ENCODE results near the gene NARS2.
"Not testable (repeated sequence)": the region's sequence is repeated elsewhere in the genome, so short reads cannot be mapped to it uniquely, and the experiment has no call there.

NARS2 gene, protein sequence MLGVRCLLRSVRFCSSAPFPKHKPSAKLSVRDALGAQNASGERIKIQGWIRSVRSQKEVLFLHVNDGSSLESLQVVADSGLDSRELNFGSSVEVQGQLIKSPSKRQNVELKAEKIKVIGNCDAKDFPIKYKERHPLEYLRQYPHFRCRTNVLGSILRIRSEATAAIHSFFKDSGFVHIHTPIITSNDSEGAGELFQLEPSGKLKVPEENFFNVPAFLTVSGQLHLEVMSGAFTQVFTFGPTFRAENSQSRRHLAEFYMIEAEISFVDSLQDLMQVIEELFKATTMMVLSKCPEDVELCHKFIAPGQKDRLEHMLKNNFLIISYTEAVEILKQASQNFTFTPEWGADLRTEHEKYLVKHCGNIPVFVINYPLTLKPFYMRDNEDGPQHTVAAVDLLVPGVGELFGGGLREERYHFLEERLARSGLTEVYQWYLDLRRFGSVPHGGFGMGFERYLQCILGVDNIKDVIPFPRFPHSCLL

DNA sequence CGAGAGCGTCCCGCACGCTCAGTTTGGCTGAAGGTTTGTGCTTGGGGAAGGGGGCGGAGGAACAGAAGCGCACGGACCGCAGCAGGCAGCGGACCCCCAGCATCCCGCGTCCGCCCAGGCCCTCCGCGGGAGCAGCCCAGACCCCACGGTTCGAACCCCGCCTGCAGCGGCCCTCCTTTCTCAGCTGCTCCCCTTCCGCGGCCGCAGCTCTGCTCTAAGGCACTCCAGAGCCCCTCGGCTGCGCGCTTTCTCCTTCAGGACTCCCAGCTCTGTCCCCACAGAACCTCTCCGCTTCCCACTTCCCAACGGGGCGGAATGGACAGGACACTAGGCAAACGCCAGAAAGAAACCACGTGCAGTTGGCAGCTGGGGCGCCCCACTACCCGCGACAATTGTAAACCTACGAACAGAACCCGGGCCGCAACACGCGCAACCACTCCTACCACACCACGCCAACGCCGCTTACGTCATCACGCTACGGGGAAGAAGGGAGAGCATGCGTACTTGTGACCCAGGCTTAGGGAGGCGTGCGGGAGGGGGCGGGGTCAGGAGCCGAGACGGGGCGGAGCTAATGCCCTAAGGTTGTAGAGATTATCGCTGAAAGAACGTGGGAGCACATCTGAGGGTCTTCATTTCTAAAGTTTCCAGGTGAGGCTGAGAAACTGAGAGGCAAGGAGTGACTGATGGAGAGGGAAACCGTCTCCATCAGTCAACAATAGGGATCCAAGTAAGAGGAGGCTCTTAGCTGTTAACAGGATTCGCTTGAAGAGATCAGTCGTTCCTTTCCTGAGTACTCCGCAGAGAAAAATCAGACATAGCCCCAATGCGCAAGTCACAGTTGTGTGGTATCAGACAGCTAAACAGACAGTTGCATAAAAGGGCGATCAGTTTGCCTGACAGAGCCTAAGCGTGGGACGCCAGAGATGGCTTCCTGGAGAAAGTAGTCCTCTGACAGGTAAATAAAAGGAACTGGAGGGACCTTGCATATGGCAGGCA is at the start of gene NARS2:
Gene NARS2 (minus strand): TSS at position 479 of the 996 bp plus-strand sequence. CDS start 376 bp downstream, at position 103.
- DNase-seq, result peak; percentile 93 to 97 (median 96)

DNA sequence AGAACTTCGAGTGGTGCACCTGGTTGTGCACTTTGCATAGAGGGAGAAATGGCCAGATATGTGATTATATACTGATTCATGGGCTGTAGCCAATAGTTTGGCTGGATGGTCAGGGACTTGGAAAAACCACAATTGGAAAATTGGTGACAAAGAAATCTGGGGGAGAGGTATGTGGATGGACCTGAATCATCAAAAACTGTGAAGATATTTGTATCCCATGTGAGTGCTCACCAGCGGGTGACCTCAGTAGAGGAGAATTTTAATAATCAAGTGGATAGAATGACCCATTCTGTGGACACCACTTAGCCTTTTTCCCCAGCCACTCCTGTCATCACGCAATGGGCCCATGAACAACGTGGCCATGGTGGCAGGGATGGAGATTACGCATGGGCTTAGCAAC is 48.0 kb upstream of the NARS2 start:
- no peak for DNase-seq

DNA sequence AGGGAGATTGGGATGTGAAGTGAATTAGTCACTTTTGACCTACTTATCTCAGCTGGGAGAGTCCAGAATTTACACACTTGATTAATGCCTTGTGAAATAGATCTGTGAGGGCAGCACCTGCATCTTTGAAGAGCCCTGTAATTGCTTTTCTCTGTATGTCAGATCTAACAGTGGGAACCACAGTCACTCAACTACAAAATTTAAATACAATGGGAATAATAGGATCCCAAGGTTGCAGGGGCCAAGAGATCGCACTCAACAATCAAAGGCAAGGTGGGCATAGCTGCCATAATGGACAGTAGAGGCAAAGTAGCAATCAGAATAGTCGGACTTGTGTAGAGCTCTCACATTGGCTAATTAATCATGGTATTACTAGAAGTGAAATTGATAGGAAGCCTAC is 45.5 kb upstream of the NARS2 start:
- no peak for DNase-seq

DNA sequence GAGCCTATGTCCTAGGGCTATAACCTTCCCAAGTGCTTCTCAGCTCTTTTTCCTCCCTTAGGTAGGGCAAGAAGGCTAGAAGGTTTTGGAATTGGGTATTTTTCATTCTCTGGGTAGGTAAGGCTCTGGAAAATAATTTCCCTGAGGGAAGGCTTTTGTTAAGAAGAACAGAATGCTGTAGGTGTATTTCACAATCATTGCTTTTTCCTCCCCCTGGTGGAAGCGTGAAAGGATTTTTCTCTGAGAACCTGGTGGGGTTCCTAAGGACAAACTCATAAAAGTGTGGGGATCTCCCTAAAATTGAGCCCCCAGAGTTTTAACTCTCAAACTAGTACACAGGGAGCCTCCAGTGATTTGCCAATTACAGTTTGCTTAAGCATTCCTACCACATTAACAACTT is 41.1 kb upstream of the NARS2 start:
- DNase-seq, result no peak

DNA sequence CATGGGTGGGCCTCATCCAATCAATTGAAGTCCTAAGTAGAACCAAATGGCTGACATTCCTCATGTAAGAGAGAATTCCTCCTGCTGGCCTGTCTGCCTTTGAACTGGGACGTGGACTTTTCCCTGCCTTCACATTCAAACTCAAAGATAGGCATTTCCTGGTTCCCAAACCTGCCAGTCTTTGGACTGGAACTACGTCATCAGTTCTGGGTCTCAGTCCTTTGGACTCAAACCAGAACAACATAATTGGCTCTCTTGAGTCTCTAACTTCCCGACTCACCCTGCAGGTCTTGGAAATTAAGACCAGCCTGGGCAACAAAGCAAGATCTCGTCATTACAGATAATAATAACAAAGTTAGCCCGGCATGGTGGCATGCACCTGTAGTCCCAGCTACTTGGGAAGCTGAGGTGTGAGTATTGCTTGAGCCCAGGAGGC is 38.7 kb upstream of the NARS2 start:
- DNase-seq, result no peak

DNA sequence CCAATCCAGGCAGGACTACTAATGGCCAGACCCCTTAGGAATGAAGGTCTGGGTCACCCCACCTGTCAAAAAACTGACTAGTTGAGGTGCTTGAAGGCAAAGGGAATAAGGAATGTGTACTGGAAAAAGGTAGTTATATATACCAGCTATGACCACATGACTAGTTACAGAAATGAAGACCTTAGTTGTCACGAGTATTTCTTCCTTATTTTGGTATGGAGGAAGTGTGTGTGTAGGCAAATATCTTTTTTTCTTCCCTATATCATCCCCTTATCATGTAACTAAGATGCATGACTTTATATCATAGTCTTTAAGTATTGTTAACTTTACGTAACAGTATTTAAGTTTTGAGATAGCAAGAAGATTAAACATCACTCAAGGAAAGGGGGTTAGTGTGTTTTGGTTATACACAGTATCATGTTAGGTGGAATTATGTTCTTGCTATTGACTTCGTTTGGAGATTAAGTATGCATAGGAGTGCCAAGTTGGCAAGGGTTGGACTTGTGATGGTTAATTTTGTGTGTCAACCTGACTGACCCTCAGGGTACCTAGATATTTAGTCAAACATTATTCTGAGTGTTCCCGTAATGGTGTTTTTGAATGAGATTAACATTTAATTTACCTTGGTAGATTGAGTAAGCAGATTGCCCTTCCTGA is 38.2 kb upstream of the NARS2 start:
- no peak for DNase-seq

DNA sequence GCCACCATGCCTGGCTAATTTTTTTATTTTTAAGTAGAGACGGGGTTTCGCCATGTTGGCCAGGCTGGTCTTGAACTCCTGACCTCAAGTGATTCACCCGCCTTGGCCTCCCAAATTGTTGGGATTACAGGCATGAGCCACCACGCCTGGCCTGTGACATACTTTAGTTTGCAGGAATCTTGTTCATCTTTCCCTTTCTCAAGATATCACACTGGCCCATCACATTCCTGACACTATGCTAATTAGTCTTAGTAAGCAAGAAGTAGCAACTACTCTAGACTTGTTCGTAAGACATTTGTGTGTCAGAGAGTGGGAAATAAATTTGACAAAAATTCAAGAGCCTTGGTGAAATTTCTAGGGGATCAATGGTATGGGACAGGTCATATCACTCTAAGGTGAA is 34.7 kb upstream of the NARS2 start:
- DNase-seq, result not testable (repeated sequence)

DNA sequence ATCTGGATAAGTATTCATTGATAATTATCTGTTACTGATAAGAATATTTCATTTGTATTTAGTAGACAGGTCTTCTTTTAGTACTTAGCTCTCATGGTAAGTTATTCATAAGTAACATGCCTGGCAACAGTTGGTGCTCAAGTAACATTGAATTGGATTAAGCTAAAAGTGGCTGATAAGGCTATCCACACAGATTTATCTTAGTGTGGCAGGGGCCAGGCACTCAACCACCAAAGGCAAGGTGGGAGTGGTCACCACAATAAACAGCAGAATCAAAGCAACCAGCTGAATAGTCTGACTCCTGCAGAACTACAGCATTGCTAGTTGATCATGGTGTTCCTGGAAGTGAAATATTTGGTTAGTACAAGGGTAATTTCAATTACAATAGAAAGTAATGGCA is 33.0 kb upstream of the NARS2 start:
- no peak for DNase-seq

DNA sequence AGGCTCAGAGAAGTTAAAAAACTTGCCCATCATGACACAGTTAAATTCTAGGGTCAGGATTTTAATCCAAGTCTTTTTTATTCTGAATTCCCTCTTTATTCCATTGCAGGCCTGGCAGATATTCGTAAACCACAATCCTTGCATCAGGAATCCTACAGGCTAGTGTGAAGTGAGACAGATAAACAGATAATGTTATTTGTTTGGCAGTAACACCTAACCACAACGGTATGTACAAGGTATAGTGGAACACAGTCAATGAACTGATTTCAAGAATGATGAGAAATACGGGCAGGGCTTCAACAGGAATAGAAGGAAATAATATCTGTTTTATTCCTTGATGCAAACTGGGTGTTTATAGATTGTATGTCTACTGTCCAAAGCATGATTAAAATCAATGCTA is 32.0 kb upstream of the NARS2 start:
- no peak for DNase-seq

DNA sequence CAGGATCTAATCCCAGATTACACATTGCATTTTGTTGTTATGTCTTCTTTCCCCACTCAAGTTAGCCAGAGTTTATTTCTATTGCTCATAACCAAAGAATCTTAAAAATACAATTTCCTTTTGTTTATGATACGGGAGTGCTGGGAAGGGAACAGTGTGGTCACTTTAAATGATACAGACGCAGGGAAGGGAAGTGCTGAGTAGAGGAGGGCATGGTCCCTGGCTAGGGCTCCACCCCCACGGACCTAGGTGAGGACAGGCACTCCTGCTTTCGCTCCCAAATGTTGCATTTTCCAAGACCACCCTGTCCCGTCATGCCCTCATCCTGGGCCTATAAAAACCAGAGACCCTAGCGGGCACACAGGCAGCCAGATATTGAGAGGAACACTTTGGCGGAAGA is 30.6 kb upstream of the NARS2 start:
- no peak for DNase-seq

DNA sequence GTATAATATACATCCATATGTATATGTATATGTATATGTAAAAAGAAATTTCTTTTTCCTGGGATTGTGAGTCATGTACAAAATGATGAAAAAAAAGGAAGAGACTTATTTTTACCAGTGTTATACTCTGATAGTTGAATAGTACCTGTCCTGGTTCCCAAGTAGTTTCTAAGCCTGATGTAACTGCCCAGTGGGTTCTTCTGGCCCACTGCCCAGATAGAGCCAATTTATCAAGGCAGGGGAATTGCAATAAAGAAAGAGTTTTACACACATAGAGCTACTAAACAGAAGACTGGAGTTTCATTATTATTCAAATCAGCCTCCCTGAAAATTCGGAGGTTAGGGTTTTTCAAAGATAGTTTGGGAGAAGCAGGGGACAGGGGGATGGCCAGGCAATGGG is 29.1 kb upstream of the NARS2 start:
- no peak for DNase-seq

DNA sequence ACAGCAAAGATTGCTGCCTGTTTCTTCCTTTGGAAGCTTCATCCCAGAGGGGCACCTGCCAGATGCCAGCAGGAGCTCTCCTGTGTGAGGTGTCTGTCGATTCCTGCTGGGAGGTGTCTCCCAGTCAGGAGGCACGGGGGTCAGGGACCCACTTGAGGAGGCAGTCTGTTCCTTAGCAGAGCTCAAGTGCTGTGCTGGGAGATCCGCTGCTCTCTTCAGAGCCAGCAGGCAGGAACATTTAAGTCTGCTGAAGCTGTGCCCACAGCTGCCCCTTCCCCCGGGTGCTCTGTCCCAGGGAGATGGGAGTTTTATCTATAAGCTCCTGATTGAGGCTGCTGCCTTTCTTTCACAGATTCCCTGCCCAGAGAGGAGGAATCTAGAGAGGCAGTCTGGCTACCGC is 28.1 kb upstream of the NARS2 start:
- not testable (repeated sequence) for DNase-seq

DNA sequence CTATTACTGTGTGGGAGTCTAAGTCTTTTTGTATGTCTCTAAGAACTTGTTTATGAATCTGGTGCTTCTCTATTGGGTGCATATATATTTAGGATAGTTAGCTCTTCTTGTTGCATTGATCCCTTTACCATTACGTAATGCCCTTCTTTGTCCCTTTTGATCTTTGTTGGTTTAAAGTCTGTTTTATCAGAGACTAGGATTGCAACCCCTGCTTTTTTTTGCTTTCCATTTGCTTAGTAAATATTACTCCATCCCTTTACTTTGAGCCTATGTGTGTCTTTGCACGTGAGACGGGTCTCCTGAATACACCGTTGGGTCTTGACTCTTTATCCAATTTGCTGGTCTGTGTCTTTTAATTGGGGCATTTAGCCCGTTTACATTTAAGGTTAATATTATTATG is 26.4 kb upstream of the NARS2 start:
- not testable (repeated sequence) for DNase-seq

DNA sequence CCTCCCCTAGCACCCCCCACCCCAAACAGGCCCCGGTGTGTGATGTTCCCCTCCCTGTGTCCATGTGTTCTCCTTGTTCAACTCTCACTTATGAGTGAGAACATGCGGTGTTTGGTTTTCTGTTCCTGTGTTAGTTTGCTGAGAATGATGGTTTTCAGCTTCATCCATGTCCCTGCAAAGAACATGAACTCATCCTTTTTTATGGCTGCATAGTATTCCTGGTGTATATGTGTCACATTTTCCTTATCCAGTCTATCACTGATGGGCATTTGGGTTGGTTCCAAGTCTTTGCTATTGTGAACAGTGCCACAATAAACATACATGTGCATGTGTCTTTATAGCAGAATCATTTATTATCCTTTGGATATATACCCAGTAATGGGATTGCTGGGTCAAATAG is 22.9 kb upstream of the NARS2 start:
- DNase-seq, result not testable (repeated sequence)

DNA sequence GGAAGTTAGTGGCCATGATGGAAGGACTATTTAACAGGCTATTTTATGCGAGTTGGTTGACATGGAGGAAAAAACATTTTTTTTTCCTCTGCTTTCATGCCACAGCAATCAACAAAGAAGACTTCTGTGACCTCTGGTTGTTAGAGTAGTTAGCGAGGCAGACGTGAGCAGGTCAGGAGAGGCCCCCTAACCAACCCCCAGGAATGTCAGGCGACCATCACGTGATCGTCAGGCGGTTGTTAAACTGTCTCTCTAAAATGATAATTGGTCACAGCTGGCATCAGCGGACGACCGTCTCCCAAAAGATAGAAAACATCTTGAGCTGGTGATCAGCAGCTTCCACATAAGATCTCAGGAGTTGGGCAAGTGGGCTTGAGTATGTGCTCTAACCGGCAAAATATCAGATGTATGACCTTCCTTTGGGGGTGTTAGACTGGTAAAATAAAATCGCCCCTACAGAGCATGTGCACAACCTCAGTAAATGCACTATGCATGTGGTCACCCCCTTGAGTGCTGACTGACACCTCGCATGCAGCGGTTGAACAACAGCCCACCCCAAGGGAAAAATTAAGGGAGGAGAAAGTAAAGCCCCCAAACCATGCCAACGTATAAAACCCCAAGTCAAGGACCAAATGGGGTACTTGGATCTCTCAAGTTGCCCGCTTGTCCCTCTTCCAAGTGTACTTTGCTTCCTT is 20.9 kb upstream of the NARS2 start:
- DNase-seq, result no peak

DNA sequence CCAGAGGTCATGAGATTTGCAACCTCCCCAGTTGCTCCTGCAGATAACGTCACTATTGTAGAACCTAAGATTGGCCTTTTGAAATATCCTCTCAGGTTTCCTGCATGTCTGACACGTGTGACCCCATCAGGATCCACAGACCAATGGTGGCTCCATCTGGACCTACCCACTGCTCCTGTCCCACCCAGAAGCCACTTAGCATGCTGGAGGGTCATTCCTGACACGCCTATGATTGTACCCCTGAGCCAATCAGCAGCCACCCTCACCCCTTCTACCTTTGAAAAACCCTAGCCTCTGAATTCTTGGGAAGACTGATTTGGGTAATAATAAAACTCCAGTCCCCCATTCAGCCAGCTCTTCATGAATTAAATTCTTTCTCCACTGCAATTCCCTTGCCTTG is 20.1 kb upstream of the NARS2 start:
- no peak for DNase-seq

DNA sequence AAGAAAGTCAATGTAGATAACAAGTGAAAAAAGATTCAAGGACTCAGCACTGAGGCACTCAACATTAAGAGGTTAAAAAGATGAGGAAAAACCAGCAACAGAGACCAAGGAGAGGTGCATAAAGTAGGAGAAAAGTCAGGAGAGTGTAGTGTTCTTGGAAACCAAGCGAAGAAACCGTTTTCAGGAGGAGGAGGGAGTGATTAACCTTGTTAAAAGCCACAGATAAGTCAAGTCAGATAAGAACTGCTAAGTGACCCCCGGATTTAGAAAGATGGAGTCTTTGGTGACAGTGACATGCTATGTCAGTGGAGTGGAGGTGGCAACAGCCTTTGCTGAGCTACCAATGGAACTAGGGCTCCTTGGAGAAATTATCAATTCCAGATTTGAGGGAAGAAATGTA is 13.9 kb upstream of the NARS2 start:
- no peak for DNase-seq

DNA sequence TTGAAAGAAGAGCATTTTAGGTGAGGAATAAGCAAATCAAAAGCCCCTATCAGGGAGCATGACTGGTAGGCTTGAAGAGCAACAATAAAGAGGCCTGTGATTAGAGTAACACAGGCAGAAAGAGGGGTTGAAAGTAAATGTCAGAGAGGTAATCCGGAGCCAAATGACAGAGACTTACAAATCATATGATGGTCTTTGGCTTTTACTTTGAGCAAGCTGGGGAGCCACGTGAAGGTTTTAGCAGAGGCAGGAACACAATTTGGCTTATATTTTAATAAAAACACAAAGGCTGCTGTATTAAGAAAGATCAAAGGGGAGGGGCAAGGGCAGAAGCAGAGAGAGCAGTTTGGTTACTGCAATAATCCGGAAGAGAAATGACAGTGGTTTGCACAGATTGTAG is 12.8 kb upstream of the NARS2 start:
- no peak for DNase-seq

DNA sequence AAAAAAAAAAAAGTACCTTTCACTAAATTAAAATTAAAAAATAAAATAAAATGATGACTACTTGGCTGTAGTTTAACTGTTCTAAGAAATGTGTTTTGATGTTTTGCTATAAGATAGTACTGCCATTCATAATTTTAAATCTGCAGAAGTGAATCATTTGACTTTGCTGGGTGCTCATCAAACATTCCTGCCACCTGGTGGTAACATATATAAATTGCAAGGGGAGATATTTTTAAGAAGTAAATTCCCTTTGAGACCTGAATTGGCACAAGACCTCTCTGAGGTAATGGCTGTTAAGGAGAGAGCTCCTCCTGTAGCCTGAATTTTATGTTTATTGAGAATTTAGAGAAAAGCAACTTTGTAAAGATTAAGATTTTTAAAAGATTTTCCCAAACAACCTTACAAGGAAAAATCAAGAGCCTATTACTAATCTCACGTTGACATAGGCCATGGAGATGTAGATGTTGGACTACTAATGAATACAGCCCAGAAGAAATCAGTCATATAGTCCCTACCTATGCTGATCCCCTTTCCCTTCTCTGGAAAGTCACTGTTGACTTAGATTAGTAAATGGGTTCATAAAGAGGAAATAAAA is 11.9 kb upstream of the NARS2 start:
- no peak for DNase-seq

DNA sequence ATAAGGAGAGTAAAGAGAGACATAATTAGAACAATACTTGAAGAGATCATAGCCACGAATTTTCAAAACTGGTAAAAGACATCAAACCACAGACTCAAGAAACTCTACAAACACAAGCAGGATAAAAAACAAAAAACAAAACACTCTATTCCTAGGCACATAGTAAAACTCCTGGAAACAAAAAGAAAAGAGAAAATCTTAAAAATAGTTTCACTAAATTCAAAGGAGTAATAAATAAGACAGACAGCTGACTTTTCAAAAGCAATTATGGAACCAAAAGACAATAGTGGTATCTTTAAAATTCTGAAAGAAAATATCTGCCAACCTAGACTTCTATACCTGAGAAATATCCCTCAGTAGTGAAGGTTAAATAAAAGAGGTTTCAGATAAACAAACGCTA is 9.2 kb upstream of the NARS2 start:
- DNase-seq, result no peak

DNA sequence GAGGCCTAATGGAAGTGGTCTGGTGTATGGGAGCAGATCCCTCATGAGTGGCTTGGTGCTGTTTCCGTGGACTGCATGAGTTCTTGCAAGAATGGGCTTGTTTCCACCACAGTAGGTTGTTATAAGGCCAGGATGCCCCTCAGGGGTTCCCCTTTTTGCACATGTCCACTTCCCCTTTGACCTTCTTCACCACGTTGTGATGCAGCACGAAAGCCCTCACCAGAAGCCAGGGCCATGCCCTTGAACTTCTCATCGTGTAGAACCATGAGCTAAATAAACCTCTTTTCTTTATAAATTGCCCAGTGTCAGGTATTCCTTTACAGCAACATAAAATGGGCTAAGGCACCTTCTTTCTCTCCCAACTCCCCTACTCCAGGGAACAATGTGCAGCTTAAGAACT is 2.8 kb upstream of the NARS2 start:
- no peak for DNase-seq

DNA sequence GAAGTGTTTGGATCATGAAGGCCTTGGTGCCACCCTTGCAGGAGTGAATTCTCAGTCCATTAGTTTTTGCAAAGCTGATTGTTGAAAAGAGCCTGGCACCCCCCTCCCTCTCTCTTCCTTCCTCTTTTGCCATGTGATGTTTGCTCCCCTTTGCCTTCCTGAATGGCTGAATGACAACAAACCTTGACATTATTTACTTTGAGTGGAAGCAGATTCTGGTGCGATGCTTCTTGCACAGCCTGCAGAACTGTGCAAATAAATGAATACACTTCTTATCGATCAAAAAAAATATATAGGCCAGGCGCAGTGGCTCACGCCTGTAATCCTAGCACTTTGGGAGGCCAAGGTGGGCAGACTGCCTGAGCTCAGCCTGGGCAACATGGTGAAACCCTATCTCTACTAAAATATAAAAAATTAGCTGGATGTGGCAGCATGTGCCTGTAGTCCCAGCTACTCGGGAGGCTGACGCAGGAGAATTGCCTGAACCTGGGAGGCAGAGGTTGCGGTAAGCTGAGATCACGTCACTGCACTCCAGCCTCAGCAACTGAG is 2.0 kb upstream of the NARS2 start:
- no peak for DNase-seq
